Activated CD4-positive, alpha-beta T cell treated with anti-CD3 and anti-CD28 coated beads, Interleukin-2, amount 50 U/mL, for 4 hours (primary cell): ENCODE data around the gene SEPTIN10.

Experiments
- DNase-seq, 2 experiments: peaks; one replicate each; pipeline ENCODE4 v3.0.0-alpha.2; 2020

SEPTIN10 gene

DNA sequence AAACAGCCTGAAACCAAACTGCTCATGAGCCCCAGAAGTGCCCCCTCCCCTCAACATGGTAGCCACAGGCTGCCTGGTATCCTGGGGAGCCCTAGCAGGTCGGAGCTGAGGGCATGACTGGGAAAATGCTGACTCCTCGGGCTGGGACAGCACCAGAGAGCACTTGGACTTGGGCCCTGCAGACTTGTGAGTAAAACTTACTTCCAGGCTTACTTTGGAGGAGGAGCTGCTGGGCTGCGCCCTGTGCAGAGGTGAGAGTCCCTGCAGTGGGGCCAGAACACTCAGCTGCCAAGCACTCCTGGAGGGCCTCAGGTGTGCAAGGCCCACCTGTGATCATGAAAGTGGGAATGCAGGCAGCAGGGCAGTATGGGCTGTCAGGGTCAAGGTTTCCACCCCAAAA, 119.4 kb downstream of the SEPTIN10 start:
- no peak for DNase-seq

DNA sequence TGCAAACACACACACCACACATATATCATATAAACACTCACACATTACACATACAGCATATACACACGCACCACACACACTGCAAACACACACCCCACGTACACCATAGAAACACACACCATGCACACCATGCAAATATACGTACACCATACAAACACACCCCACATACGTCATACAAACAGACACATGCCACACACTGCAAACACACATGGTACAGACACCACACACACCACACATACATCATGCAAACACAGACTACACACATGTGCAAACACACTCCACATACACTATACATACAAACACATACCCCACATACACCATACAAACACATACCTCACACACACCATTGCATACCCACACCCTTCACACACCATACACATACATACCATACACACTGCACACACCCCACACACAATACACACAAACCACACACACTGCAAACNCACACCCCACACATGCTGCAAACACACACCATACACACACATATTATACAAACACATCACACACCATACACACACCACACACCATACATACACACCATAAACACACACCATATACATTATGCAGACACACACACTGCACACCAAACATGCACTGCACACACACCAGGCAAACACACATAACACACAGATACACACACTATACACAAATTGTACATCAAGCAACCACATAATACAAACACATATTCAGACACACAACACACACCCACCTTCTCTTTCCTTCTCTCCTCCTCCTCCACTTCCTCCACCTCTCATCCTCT, 120.4 kb downstream of the SEPTIN10 start:
- no peak for DNase-seq
